Measurements from ENCODE around the gene ABTB2.

ABTB2 gene

DNA sequence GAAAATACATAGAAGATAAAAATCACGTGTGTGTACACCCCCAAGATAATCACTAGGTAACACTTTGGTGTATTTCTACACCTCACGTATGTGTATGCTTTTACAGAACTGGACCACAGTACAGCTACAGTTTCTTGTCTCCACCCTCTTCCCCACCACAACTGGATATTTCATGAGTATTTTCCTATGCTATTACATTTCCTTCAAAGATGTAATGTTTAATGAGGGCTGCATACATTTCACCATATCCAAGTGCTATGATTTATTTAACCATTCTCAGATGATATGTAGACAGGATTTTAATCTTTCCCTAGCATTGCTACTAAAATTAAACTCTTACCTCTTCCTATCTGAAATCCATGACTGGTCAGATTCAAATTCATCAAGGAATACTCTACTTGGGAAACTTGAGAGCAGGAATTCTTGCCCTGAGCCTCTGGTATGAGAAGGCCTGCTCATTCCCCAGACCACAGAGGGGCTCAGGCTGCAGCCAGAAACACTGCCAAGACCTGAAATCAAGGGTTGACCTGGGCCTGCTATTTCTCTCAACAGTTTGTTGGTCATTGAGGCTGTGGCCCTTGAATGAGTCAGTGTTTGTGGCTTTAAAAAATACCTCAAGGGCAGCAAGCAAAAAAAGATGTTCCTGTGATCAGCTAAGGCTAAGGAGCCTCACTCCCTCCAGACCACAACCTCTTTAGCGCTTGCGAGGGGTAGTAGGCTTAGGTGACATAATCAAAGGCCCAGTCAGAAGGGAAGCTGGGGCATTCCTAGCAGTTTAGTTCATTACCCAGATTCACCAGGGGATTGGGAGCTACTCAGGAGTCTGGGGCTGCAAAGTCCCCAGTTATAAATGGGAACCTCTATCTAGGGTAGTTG lies 55.5 kb downstream of the ABTB2 start:
- no peak for TF ChIP-seq JUND (IDR thresholded peaks at IDR 0.05; ENCODE audit: low read depth)
- in situ Hi-C loops (cut with HindIII; ENCODE audit: low pct_unique_long_range_greater_than_20kb, low sequenced_read_pairs): no loop called here
- no peak for DNase-seq (ENCODE audit: low read depth in 1 of 2, low spot score in 1 of 2)

DNA sequence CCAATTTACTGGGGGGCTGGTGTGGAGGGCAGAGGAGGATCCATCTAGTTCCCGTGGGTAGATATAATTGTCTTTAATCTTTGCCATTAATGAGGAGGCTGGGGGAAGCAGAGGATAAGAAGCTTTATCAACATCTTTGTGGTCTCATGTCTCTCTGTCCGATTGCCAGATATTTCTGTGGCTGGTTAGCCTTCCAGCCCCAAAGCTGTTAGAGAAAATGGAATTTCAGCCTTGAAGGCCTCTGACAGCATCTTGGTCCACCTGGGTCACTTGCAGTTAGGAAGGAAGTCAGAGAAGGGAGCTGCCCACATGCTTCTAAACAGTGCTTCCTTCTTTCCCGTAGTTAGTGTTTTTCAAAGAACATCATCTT lies 56.9 kb downstream of the ABTB2 start:
- in situ Hi-C loops (cut with HindIII; ENCODE audit: low pct_unique_long_range_greater_than_20kb, low sequenced_read_pairs): no loop called here
- DNase-seq (ENCODE audit: low read depth in 1 of 2, low spot score in 1 of 2): no peak
- no peak for TF ChIP-seq JUND (IDR thresholded peaks at IDR 0.05; ENCODE audit: low read depth)

DNA sequence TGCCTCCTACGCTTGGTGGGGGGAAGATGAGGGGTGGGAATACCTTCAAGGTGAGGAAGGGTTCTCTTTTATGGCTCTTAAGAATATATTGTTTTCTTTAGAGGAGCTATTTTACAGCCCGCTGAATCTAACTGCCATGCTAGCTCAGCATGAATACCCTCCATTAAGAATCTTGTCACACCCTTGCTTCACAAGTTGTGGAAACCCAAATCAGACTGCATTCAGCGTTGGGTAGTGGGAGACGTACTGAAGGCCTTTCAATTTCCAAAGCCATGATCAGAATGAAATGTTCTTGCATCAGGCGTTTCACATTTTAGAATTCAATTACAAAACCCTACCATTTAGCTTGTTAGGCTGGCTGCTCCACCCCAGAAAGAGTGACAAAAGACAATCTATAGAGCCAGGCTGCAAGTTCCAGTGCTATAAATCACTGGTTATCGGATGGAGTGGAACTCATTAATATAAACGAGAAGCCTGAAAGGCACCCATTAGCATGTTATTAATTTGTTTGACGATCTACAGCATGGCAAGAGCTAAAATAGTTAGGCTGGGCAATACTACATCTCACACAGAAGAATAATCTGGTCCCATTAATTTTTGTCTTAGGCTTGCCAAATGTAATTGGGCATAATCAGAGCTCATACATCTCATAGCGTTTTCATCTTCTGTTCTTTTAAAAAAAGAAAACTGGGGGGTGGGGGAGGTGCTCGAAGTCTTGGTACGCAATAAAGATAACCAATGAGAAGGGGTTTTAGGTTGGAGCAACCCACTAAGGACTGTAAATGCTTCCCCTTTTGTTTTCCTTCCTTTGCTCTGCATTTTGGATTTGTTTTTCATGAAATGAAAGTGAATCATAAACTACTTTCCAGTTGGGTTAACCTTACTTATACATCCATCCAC lies 57.5 kb downstream of the ABTB2 start:
- in situ Hi-C loops (cut with HindIII; ENCODE audit: low pct_unique_long_range_greater_than_20kb, low sequenced_read_pairs): no loop called here
- TF ChIP-seq JUND (IDR thresholded peaks at IDR 0.05; ENCODE audit: low read depth): no peak
- DNase-seq (ENCODE audit: low read depth in 1 of 2, low spot score in 1 of 2): no peak

DNA sequence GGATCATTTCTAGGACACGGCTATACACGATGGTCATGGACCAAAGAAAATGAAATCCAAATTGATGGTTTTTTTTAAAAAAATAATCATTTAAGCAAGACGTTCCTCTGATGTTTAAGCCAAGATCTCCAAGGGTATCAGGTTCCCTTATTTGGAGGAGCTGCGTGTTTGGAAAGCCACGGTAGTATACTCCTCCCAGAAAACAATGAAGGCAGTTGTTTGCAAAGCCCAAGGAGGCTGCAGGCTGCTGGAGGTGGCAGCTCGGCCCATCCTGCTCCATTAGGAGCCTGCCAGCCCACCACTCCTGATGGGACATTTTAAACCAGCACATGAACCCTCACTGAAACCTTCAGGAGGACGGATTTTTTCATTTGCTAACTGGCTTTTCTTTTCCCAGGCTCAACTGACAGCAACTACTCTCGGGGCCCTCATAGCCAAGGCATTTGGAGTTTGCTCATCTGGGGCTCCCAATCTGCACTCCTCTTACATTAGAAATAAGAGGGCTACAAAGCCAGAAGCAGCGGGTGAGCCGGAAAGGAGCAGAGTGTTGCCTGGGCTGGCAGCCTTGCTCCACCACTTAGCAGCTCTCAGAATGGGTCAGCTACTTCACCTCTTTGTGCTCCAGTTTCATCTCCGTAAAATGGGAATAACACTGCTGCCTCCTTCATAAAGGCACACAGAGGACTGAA lies 58.4 kb downstream of the ABTB2 start:
- TF ChIP-seq JUND (IDR thresholded peaks at IDR 0.05; ENCODE audit: low read depth): no peak
- no peak for DNase-seq (ENCODE audit: low read depth in 1 of 2, low spot score in 1 of 2)
- in situ Hi-C loops (cut with HindIII; ENCODE audit: low pct_unique_long_range_greater_than_20kb, low sequenced_read_pairs): no loop called here

DNA sequence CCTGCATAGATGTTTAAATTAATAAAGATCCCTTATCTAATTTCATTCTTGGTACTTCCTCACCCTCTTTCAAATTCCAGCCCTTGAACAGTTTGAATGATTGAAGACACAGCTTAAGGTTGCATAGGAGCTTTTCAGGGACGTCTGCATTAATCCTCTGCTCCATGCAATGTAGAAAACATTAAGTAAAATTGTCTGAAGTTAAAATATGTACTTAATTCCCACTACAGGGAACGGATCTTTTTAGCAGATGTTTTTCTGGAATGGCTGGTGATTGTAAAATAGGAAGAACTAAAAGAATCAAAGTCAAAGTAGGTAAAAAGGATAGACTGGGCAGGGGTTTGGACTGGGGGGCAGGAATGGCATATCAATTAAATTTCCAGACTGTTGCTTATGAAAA lies 58.9 kb downstream of the ABTB2 start:
- no peak for TF ChIP-seq JUND (IDR thresholded peaks at IDR 0.05; ENCODE audit: low read depth)
- no peak for DNase-seq (ENCODE audit: low read depth in 1 of 2, low spot score in 1 of 2)
- in situ Hi-C loops (cut with HindIII; ENCODE audit: low pct_unique_long_range_greater_than_20kb, low sequenced_read_pairs): no loop called here

DNA sequence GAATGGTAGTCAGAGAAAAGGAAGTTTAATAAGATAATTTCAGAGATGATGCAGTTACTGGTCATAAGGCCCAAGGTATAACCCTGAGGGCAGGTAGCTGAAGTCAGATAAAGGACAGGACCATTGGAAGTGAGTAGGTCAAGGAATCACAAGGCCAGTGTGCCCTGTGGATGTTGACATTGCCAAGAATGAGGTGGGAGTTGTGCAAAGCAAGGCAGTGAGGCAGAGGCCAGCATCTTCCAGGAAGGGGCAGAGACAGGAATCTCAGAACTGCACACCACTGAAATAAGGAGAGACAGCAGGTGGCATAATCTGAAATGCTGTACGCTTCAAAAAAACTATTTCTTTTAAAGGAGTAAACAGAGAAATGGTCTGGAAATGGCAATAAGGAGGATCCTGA lies 61.4 kb downstream of the ABTB2 start:
- no peak for TF ChIP-seq JUND (IDR thresholded peaks at IDR 0.05; ENCODE audit: low read depth)
- DNase-seq (ENCODE audit: low read depth in 1 of 2, low spot score in 1 of 2): no peak
- in situ Hi-C loops (cut with HindIII; ENCODE audit: low pct_unique_long_range_greater_than_20kb, low sequenced_read_pairs): no loop called here

DNA sequence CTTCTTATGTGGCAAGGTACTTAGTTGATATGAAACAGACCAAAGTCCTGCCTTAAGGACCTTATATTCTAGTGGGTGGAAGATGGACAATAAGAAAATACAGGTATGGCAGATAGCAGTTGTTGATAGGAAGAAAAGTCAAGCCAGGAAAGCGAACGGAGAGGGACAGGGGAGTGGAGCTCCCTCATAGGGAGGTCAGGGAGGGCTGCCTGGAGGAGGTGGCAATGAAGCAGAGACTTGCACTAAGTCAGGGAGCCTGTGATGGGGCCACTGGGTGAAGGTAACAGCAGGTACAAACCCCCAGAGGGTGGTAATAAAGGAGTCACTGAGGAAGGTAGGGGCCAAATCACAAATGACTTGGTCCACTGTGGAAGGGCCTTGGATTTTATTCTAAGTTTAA lies 65.3 kb downstream of the ABTB2 start:
- no peak for TF ChIP-seq JUND (IDR thresholded peaks at IDR 0.05; ENCODE audit: low read depth)
- in situ Hi-C loops (cut with HindIII; ENCODE audit: low pct_unique_long_range_greater_than_20kb, low sequenced_read_pairs): no loop called here
- DNase-seq (ENCODE audit: low read depth in 1 of 2, low spot score in 1 of 2): no peak

DNA sequence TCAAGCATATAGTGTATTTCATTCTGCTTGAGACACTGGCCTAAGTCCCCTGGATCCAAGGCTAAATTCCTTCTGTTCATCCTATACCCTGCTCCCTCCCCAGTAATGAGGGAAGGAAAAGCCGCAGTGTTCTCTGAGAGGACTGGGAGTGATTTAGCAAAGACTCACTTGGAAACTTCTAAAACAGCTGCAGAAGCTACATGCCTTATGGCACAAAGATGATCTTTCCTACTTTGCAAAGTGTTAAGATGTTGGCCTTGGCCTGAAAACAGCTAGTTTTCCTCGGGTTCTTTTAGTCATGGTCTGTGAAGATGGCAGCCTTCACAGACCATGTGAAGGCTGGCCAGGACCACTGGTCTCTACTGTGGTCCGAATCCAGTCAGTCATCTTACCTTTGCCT lies 65.7 kb downstream of the ABTB2 start:
- in situ Hi-C loops (cut with HindIII; ENCODE audit: low pct_unique_long_range_greater_than_20kb, low sequenced_read_pairs): no loop called here
- no peak for TF ChIP-seq JUND (IDR thresholded peaks at IDR 0.05; ENCODE audit: low read depth)
- no peak for DNase-seq (ENCODE audit: low read depth in 1 of 2, low spot score in 1 of 2)

DNA sequence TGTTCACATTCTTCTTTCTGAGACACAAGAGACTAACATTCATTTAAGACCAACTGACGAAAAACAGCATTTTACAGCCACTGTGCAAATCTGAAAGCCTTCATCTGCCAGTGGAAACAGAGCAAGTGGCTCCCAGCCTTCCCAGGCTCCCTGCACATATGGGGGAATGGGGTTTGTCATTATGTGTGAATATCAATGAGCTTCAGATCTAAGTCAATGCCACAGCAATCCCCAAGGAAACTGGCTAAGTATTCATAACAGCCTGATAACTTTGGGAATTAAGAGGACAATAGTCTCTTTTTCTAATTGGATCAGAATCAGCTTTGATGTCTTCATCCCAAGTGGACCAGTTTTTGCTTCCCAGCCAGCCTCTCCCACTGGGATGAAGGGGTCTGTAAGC lies 66.9 kb downstream of the ABTB2 start:
- in situ Hi-C loops (cut with HindIII; ENCODE audit: low pct_unique_long_range_greater_than_20kb, low sequenced_read_pairs): no loop called here
- DNase-seq (ENCODE audit: low read depth in 1 of 2, low spot score in 1 of 2): no peak
- no peak for TF ChIP-seq JUND (IDR thresholded peaks at IDR 0.05; ENCODE audit: low read depth)

DNA sequence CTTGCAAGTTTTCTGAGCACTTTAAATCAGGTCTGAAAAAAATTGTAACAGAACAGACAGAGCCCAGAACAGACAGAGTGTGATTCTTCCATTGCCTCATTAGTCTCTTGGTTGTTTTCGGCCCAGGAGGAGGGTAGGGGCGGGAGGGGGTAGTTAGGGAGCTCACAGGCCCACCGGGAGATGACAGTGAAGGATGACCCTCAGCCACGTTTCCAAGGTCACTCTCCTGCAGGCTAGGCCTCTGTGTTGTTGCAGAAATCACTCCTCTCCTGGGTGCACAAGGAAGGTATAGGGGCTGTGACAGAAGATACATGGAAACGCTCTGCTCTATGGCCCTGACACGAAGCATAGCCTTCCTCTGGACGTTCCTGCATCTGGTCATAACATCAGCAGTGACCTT lies 69.3 kb downstream of the ABTB2 start:
- in situ Hi-C loops (cut with HindIII; ENCODE audit: low pct_unique_long_range_greater_than_20kb, low sequenced_read_pairs): no loop called here
- TF ChIP-seq JUND (IDR thresholded peaks at IDR 0.05; ENCODE audit: low read depth): no peak
- DNase-seq (ENCODE audit: low read depth in 1 of 2, low spot score in 1 of 2): no peak

DNA sequence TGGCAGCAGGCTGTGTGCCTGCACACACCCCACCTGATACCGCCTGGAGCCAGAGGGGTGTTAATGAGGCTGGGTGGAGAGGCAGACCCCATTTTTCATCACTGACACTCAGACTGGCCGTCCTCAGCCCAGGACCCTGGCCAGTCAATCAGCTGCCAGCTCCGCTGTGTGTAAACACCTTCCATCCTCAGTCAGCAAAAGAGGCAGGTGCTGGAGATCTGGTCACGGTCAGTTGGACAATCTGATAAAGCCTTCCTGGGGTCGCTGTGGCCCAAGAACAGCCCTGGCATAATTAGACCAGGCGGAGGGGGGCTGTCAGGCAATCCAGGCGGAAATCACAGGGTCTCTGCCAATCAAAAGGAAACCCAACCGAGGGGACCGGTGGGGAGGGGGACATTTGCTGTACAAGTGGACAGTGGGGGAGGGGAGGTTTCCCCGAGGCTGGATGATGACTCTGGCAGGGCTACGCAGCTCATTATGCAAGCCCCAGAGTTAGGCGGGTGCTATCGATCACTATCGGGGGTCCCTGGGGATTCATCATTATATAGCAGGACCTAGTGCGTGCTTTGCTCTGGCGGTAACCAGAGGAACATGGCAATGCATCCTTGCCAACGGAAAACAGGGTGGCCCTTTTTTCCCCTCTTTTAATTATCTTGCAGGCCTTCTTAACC lies 72.9 kb downstream of the ABTB2 start:
- TF ChIP-seq JUND (IDR thresholded peaks at IDR 0.05; ENCODE audit: low read depth): no peak
- in situ Hi-C loops (cut with HindIII; ENCODE audit: low pct_unique_long_range_greater_than_20kb, low sequenced_read_pairs): no loop called here

DNA sequence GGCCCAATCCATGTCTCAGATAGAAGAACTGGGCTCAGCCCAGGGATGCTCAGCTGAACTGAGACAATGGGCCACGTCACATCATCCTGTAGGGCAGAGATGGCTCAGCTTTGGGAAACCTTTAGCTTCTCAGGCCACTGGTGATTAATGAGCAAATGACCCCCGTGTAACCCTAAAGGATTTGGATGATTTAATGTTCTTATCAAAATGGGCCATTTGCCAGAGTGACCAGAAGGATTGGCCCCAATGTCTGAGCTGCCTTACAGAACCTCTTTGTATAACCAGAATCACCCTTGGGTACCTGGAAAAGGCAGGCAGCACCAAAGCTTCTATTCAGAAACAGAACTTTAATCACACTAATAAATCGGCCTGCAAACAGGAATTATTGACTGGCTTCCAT lies 73.7 kb downstream of the ABTB2 start:
- DNase-seq (ENCODE audit: low read depth in 1 of 2, low spot score in 1 of 2): no peak
- in situ Hi-C loops (cut with HindIII; ENCODE audit: low pct_unique_long_range_greater_than_20kb, low sequenced_read_pairs): no loop called here
- no peak for TF ChIP-seq JUND (IDR thresholded peaks at IDR 0.05; ENCODE audit: low read depth)

More for the DNA sequence above, 72.9 kb downstream of the ABTB2 start:
- no peak for DNase-seq (ENCODE audit: low read depth in 1 of 2, low spot score in 1 of 2)
